SK-N-SH treated with all-trans-retinoic acid at 6 μM for 48 hours (cell line): ENCODE data around the gene TCERG1L.

Experiments
- ATAC-seq: fragments of 200-7000 bp; cut with Tn5 transposase; 3 replicates; pipeline ENCODE4 v1.9.1; 2020; ENCODE audit warnings: mild to moderate bottlenecking, moderate library complexity
- ARNTL ChIP-seq: fragments of 450-650 bp; formaldehyde crosslinking; IDR thresholded peaks from 2 replicates; pipeline ENCODE4 v1.5.0; 2020; ENCODE audit warnings: low read depth, mild to moderate bottlenecking, moderate library complexity, borderline replicate concordance
- CREB5 ChIP-seq: fragments of 250-450 bp; sonication (Bioruptor Pico); IDR thresholded peaks from 2 replicates; pipeline ENCODE4 v1.5.1; 2020; ENCODE audit warnings: low read depth, mild to moderate bottlenecking, moderate library complexity
- CSDC2 ChIP-seq: fragments of 250-450 bp; sonication (Bioruptor Pico); IDR thresholded peaks from 2 replicates; pipeline ENCODE4 v1.5.0; 2020; ENCODE audit warnings: mild to moderate bottlenecking, moderate library complexity
- CSRNP3 ChIP-seq: fragments of 250-450 bp; sonication (Bioruptor Pico); IDR thresholded peaks from 2 replicates; pipeline ENCODE4 v1.5.1; 2021; ENCODE audit warnings: mild to moderate bottlenecking, moderate library complexity
- ISL1 ChIP-seq: fragments of 250-450 bp; sonication (Bioruptor Pico); IDR thresholded peaks from 2 replicates; pipeline ENCODE4 v2.1.2; 2022; ENCODE audit warnings: mild to moderate bottlenecking, moderate library complexity
- OSR1 ChIP-seq: fragments of 250-450 bp; sonication (Bioruptor Pico); IDR thresholded peaks from 2 replicates; pipeline ENCODE4 v1.8.0; 2022; ENCODE audit warnings: moderate library complexity, mild to moderate bottlenecking, inconsistent platforms
- PATZ1 ChIP-seq: fragments of 250-450 bp; sonication (Bioruptor Pico); IDR thresholded peaks from 2 replicates; pipeline ENCODE4 v1.8.0; 2020; ENCODE audit warnings: mild to moderate bottlenecking, moderate library complexity, borderline replicate concordance
- POU6F1 ChIP-seq: fragments of 250-450 bp; sonication (Bioruptor Pico); IDR thresholded peaks from 2 replicates; pipeline ENCODE4 v1.8.0; 2021; ENCODE audit warnings: low read depth, mild to moderate bottlenecking, moderate library complexity, borderline replicate concordance
- PPARA ChIP-seq: fragments of 250-450 bp; sonication (Bioruptor Pico); IDR thresholded peaks from 2 replicates; pipeline ENCODE4 v1.5.0; 2020; ENCODE audit warnings: mild to moderate bottlenecking, borderline replicate concordance
- TCF4 ChIP-seq: fragments of 250-450 bp; sonication (Bioruptor Pico); IDR thresholded peaks from 2 replicates; pipeline ENCODE4 v1.8.0; 2021; ENCODE audit warnings: mild to moderate bottlenecking, moderate library complexity, borderline replicate concordance
- TOX ChIP-seq: fragments of 250-450 bp; sonication (Bioruptor Pico); IDR thresholded peaks from 2 replicates; pipeline ENCODE4 v1.8.0; 2021; ENCODE audit warnings: mild to moderate bottlenecking, moderate library complexity, borderline replicate concordance
- TSHZ2 ChIP-seq: fragments of 250-450 bp; sonication (Bioruptor Pico); IDR thresholded peaks from 2 replicates; pipeline ENCODE4 v1.5.0; 2020; ENCODE audit warnings: mild to moderate bottlenecking, moderate library complexity
- ZC3H10 ChIP-seq: fragments of 250-450 bp; sonication (Bioruptor Pico); IDR thresholded peaks from 2 replicates; pipeline ENCODE4 v1.5.1; 2021; ENCODE audit warnings: mild to moderate bottlenecking, moderate library complexity
- ZFP3 ChIP-seq: fragments of 250-450 bp; sonication (Bioruptor Pico); IDR thresholded peaks from 2 replicates; pipeline ENCODE4 v1.5.0; 2020; ENCODE audit warnings: mild to moderate bottlenecking, moderate library complexity
- ZFP30 ChIP-seq: fragments of 450-650 bp; formaldehyde crosslinking; IDR thresholded peaks from 2 replicates; pipeline ENCODE4 v1.5.0; 2022; ENCODE audit warnings: mild to moderate bottlenecking, moderate library complexity
- ZNF565 ChIP-seq: fragments of 450-650 bp; formaldehyde crosslinking; conservative IDR thresholded peaks from 2 replicates; pipeline ENCODE4 v1.5.0; 2020; ENCODE audit warnings: low read depth, mild to moderate bottlenecking, moderate library complexity
- ZNF70 ChIP-seq: fragments of 450-650 bp; formaldehyde crosslinking; IDR thresholded peaks from 2 replicates; pipeline ENCODE4 v1.5.0; 2020; ENCODE audit warnings: mild to moderate bottlenecking, moderate library complexity
- ZNF8 ChIP-seq: fragments of 450-650 bp; formaldehyde crosslinking; IDR thresholded peaks from 2 replicates; pipeline ENCODE4 v1.5.0; 2020; ENCODE audit warnings: mild to moderate bottlenecking, moderate library complexity

The TCERG1L gene

GRCh38 chr10:131169146-131169545 is 142.4 kb downstream of the TCERG1L start (continued):
- TF ChIP-seq CSRNP3 (CRISPR knock-in tag) (no peak), POU6F1 (CRISPR knock-in tag) (no peak), ZNF565 (CRISPR knock-in tag) (no peak)

GRCh38 chr10:131168238-131168875 is 143.2 kb downstream of the TCERG1L start:
- no peak for TF ChIP-seq ZC3H10
- TF ChIP-seq POU6F1 (CRISPR knock-in tag): no peak
- no peak for TF ChIP-seq TCF4 (CRISPR knock-in tag)
- TF ChIP-seq TSHZ2: no peak
- TF ChIP-seq CREB5 (CRISPR knock-in tag): no peak
- no peak for TF ChIP-seq TOX
- no peak for TF ChIP-seq ISL1
- no peak for TF ChIP-seq OSR1 (CRISPR knock-in tag)
- TF ChIP-seq ZFP3 (CRISPR knock-in tag): no peak
- no peak for ATAC-seq

GRCh38 chr10:131167036-131167860 is 144.3 kb downstream of the TCERG1L start:
- no peak for TF ChIP-seq ISL1
- TF ChIP-seq ZNF70 (CRISPR knock-in tag): no peak
- no peak for TF ChIP-seq POU6F1 (CRISPR knock-in tag)
- no peak for TF ChIP-seq TCF4 (CRISPR knock-in tag)
- no peak for TF ChIP-seq ZFP30 (CRISPR knock-in tag)
- ATAC-seq: no peak

GRCh38 chr10:131166486-131166885 is 145.0 kb downstream of the TCERG1L start:
- ATAC-seq: no peak
- no peak for TF ChIP-seq ZNF8 (CRISPR knock-in tag)
- no peak for TF ChIP-seq PPARA (CRISPR knock-in tag)
- TF ChIP-seq ARNTL (CRISPR knock-in tag): no peak
- no peak for TF ChIP-seq CSDC2 (CRISPR knock-in tag)
- TF ChIP-seq CSRNP3 (CRISPR knock-in tag): no peak
- TF ChIP-seq ISL1: no peak
- TF ChIP-seq CREB5 (CRISPR knock-in tag): no peak
- TF ChIP-seq PATZ1 (CRISPR knock-in tag): no peak
